HCT116 (cell line): ENCODE data around the gene TNRC6B. TPM values are rescaled to one million over a fixed set of nuclear protein-coding genes. Genes with fewer than 3 reads are reported as not detected.

Source experiments
- ATAC-seq: fragments of 200-7000 bp; cut with Tn5 transposase; 2 replicates; pipeline ENCODE4 v1.9.1; 2020; ENCODE audit warnings: mild to moderate bottlenecking, moderate library complexity
- BruUV-seq: library from RNA; stranded (reverse); fragments of 400-500 nt; replicated peaks from 2 replicates; lab custom pipeline; 2021; lab: Mats Ljungman, UMichigan
- CTCF ChIA-PET: fragments of 300-600 bp; sonication (Branson Sonifier 250); formaldehyde crosslinking; loops from one replicate; lab custom pipeline; 2021; ENCODE audit warnings: antibody characterized with exemption; lab: Charles Lee
- POLR2A ChIA-PET: fragments of 300-600, 350-600 bp; sonication (Branson Sonifier 250); formaldehyde crosslinking; loops from one replicate; lab custom pipeline; 2021; ENCODE audit warnings: antibody characterized with exemption; lab: Charles Lee
- RAD21 ChIA-PET, 2 experiments: fragments of 300-600 bp; sonication (Branson Sonifier 250); formaldehyde crosslinking; loops; one replicate each; lab custom pipeline; 2023; ENCODE audit warnings: low total read pairs in 2 of 2; ENCODE audit not compliant: uncharacterized antibody in 2 of 2, unreplicated experiment in 2 of 2, low non-redundant PET in 1 of 2; lab: Charles Lee
- DNase-seq: peaks from one replicate; pipeline ENCODE4 v3.0.0-alpha.2; 2010; ENCODE audit warnings: low read depth, low spot score
- H2AFZ ChIP-seq: fragments of 200-600 bp; shearing (Covaris generic), sonication (generic); 2 replicates; pipeline ENCODE4 v1.6.1; 2017; ENCODE audit warnings: low read depth, mixed run types, mixed read lengths, antibody characterized with exemption, low read length; ENCODE audit not compliant: poor library complexity, severe bottlenecking
- H3K27ac ChIP-seq: 2 replicates; pipeline ENCODE4 v1.5.1; 2012; ENCODE audit warnings: low read depth, low read length
- H3K27me3 ChIP-seq: fragments of 200-600 bp; sonication (generic); 2 replicates; pipeline ENCODE4 v1.6.1; 2016; ENCODE audit warnings: mixed run types, low read length, mixed read lengths; ENCODE audit not compliant: insufficient read depth
- H3K36me3 ChIP-seq, 2 experiments: fragments of 200-500 bp in 1 of 2; fragments of 200-600 bp in 1 of 2; sonication (Bioruptor generic) in 1 of 2; sonication (generic) in 1 of 2; 2 replicates each; pipeline versions ENCODE4 v1.5.1 to v1.6.1; 2014 to 2016; ENCODE audit warnings: low read length in 2 of 2, inconsistent platforms in 1 of 2, mixed read lengths in 1 of 2, mixed run types in 1 of 2; ENCODE audit not compliant: insufficient read depth in 2 of 2, control insufficient read depth in 1 of 2
- H3K4me1 ChIP-seq, 2 experiments: fragments of 200-600 bp in 1 of 2; sonication (generic) in 1 of 2; 2 replicates each; pipeline versions ENCODE4 v1.5.1 to v1.6.1; 2012 to 2017; ENCODE audit warnings: low read length in 2 of 2, inconsistent platforms in 1 of 2, mild to moderate bottlenecking in 1 of 2, mixed read lengths in 1 of 2, mixed run types in 1 of 2, moderate library complexity in 1 of 2; ENCODE audit not compliant: insufficient read depth in 2 of 2, control insufficient read depth in 1 of 2
- H3K4me2 ChIP-seq: fragments of 200-600 bp; sonication (generic); 2 replicates; pipeline ENCODE4 v1.6.1; 2017; ENCODE audit warnings: mixed run types, low read length, mixed read lengths
- H3K4me3 ChIP-seq, 2 experiments: fragments of 200-600 bp in 1 of 2; sonication (generic) in 1 of 2; replicated peaks in 1 of 2; 2 replicates each; pipeline ENCODE4 v1.5.1; 2011 to 2016; ENCODE audit warnings: low read length in 2 of 2, control low read depth in 1 of 2, low read depth in 1 of 2, mild to moderate bottlenecking in 1 of 2, mixed read lengths in 1 of 2, mixed run types in 1 of 2
- H3K79me2 ChIP-seq: fragments of 200-600 bp; sonication (generic); 2 replicates; pipeline ENCODE4 v1.6.1; 2017; ENCODE audit warnings: mild to moderate bottlenecking, mixed run types, low read length, moderate library complexity, mixed read lengths; ENCODE audit not compliant: insufficient read depth
- H3K9ac ChIP-seq: fragments of 200-600 bp; sonication (generic); 2 replicates; pipeline ENCODE4 v1.6.1; 2016; ENCODE audit warnings: low read length, mixed read lengths
- H3K9me2 ChIP-seq: fragments of 200-600 bp; sonication (generic), shearing (Covaris generic); 2 replicates; pipeline ENCODE4 v1.6.1; 2017; ENCODE audit warnings: mixed run types, mild to moderate bottlenecking, moderate library complexity; ENCODE audit not compliant: insufficient read depth
- H3K9me3 ChIP-seq, 2 experiments: fragments of 200-500 bp in 1 of 2; fragments of 200-600 bp in 1 of 2; sonication (Bioruptor generic) in 1 of 2; sonication (generic) in 1 of 2; 2 replicates each; pipeline ENCODE4 v1.6.1; 2014 to 2017; ENCODE audit warnings: low read length in 2 of 2, mixed read lengths in 2 of 2, inconsistent platforms in 1 of 2, low read depth in 1 of 2, mild to moderate bottlenecking in 1 of 2, mixed run types in 1 of 2, moderate library complexity in 1 of 2; ENCODE audit not compliant: control insufficient read depth in 1 of 2, insufficient read depth in 1 of 2
- H4K20me1 ChIP-seq: fragments of 200-600 bp; sonication (generic), shearing (Covaris generic); 2 replicates; pipeline ENCODE4 v1.6.1; 2017; ENCODE audit warnings: mixed run types, mild to moderate bottlenecking, moderate library complexity; ENCODE audit not compliant: insufficient read depth
- RAD21 ChIP-seq: IDR thresholded peaks from 2 replicates; pipeline ENCODE4 v1.6.1; 2012; ENCODE audit warnings: low read depth, mild to moderate bottlenecking
- TCF7L2 ChIP-seq: IDR thresholded peaks from 2 replicates; pipeline ENCODE4 v1.7.0; 2011; ENCODE audit warnings: borderline replicate concordance, inconsistent platforms; ENCODE audit not compliant: insufficient read depth, insufficient read length; ENCODE audit errors: extremely low read depth
- YY1 ChIP-seq: IDR thresholded peaks from 2 replicates; pipeline ENCODE4 v1.6.1; 2011; ENCODE audit warnings: low read length, low read depth, moderate library complexity, mild to moderate bottlenecking; ENCODE audit not compliant: insufficient replicate concordance; ENCODE audit errors: extremely low read depth
- ZFX ChIP-seq: fragments of 450-650 bp; IDR thresholded peaks from 2 replicates; pipeline ENCODE4 v1.6.1; 2017
- intact Hi-C: fragments of 100-400 bp; cut with micrococcal nuclease; formaldehyde crosslinking; loops from 2 replicates; pipeline ENCODE4 v1.10.0; 2022
- total RNA-seq: library from RNA; stranded (reverse); gene quantifications from one replicate; pipeline ENCODE4 v1.2.1, GENCODE V29; 2021; ENCODE audit not compliant: unreplicated experiment
- TF ChIP-seq, protein P1 (sequence below): IDR thresholded peaks from 2 replicates; pipeline ENCODE4 v1.6.1; 2012
- TF ChIP-seq, protein P2 (sequence below), 3 experiments: fragments of 200-600 bp in 1 of 3; sonication (generic) in 1 of 3; IDR thresholded peaks in 2 of 3; conservative IDR thresholded peaks in 1 of 3; 2 replicates each; pipeline ENCODE4 v1.5.1; 2012 to 2017; ENCODE audit warnings: low read depth in 2 of 3, low read length in 2 of 3, antibody characterized with exemption in 1 of 3, borderline replicate concordance in 1 of 3, control low read depth in 1 of 3, mild to moderate bottlenecking in 1 of 3, mixed read lengths in 1 of 3, mixed run types in 1 of 3, moderate library complexity in 1 of 3; ENCODE audit not compliant: insufficient read depth in 1 of 3
- TF ChIP-seq, protein P3 (sequence below): IDR thresholded peaks from 2 replicates; pipeline ENCODE4 v1.6.1; 2012

TNRC6B gene
- total RNA-seq, 1 experiment from 2014 or later: 29.8 TPM

- BruUV-seq: no TSS peak
- peaks cover 29% of the 10 kb centered on the region for H3K79me2 ChIP-seq
- ChIA-PET POLR2A (no interaction called here), RAD21 (no interaction called here), CTCF (no interaction called here)
- no peaks in the 10 kb centered on the region for H3K27me3 ChIP-seq
- H2AFZ ChIP-seq: no peak overlapping the region
- no peaks in the 10 kb centered on the region for H3K9me2 ChIP-seq
- H3K27ac ChIP-seq: no peak overlapping the region
- H3K36me3 ChIP-seq: no peaks in the 10 kb centered on the region
- H3K4me2 ChIP-seq: no peak overlapping the region
- H3K9ac ChIP-seq: no peak overlapping the region
- no peaks in the 10 kb centered on the region for H3K9me3 ChIP-seq
- no peak for ATAC-seq
- H4K20me1 ChIP-seq: no peaks in the 10 kb centered on the region
- H3K4me1 ChIP-seq: peaks cover 0 to 4% of the 10 kb centered on the region in 2 experiments; a peak in 1 of 4 replicates
- TF ChIP-seq ZFX (no peak), RAD21 (no peak), YY1 (no peak), TCF7L2 (no peak)
- TF ChIP-seq, protein P1, sequence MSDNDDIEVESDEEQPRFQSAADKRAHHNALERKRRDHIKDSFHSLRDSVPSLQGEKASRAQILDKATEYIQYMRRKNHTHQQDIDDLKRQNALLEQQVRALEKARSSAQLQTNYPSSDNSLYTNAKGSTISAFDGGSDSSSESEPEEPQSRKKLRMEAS: no peak
- TF ChIP-seq, protein P2, sequence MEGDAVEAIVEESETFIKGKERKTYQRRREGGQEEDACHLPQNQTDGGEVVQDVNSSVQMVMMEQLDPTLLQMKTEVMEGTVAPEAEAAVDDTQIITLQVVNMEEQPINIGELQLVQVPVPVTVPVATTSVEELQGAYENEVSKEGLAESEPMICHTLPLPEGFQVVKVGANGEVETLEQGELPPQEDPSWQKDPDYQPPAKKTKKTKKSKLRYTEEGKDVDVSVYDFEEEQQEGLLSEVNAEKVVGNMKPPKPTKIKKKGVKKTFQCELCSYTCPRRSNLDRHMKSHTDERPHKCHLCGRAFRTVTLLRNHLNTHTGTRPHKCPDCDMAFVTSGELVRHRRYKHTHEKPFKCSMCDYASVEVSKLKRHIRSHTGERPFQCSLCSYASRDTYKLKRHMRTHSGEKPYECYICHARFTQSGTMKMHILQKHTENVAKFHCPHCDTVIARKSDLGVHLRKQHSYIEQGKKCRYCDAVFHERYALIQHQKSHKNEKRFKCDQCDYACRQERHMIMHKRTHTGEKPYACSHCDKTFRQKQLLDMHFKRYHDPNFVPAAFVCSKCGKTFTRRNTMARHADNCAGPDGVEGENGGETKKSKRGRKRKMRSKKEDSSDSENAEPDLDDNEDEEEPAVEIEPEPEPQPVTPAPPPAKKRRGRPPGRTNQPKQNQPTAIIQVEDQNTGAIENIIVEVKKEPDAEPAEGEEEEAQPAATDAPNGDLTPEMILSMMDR (IDR thresholded peaks at IDR 0.05 in 2 of 3, conservative IDR thresholded peaks at IDR 0.05 in 1 of 3; ENCODE audit: borderline replicate concordance in 1 of 3, insufficient read depth in 1 of 3, low read depth in 2 of 3, low read length in 2 of 3): no peak
- TF ChIP-seq, protein P3, sequence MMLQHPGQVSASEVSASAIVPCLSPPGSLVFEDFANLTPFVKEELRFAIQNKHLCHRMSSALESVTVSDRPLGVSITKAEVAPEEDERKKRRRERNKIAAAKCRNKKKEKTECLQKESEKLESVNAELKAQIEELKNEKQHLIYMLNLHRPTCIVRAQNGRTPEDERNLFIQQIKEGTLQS: no peak
- TF ChIP-seq, all 23 proteins: peak for 0
- DNase-seq: no peak
- no peak overlapping the region for H3K4me3 ChIP-seq
- intact Hi-C loops: no loop called here
Observed at GRCh38 chr22:40385036-40385782, 207.5 kb downstream of the TNRC6B start.

Other genes with a start within 250 kb of the TNRC6B start
- not detected for gene TMA7B, start 217.5 kb upstream of the TNRC6B start, total RNA-seq
- gene FAM83F, start 183.0 kb upstream of the TNRC6B start, total RNA-seq: 24.5 TPM
- 126 TPM for gene ADSL, start 168.6 kb downstream of the TNRC6B start, total RNA-seq
- gene SGSM3, start 192.7 kb downstream of the TNRC6B start, total RNA-seq: 58.8 TPM